GM19351 (cell line): ENCODE data around the gene SLC5A2.
"Not testable (repeated sequence)": the region's sequence is repeated elsewhere in the genome, so short reads cannot be mapped to it uniquely, and the experiment has no call there.

ENCODE experiments used
- ATAC-seq: cut with Tn5 transposase; IDR thresholded peaks from one replicate; pipeline ENCODE4 v1.9.1; 2021; ENCODE audit warnings: mild to moderate bottlenecking, moderate library complexity; ENCODE audit not compliant: unreplicated experiment

Gene SLC5A2

DNA sequence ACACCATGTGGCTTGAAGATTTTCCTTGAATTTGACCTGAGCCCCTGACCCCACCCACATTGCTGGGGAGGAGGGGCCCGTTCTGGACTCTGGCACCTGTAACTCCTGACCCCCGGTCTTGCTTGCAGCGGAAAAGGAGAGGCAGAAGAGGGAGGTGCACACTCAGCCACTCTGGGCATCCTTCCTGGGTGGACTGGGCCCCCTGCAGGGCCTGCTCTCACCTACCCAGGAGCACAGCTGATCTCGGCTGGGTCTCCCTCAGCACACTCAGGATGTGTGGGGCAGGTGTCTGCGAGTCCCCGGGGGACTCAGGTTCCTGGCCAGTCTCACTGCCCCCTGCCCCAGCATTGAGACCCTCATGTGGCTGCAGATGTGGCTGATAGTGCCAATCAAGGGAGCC lies 40.8 kb downstream of the SLC5A2 start:
- not testable (repeated sequence) for ATAC-seq

GRCh38 chr16:31525113-31525512 lies 42.2 kb downstream of the SLC5A2 start:
- no peak for ATAC-seq

DNA sequence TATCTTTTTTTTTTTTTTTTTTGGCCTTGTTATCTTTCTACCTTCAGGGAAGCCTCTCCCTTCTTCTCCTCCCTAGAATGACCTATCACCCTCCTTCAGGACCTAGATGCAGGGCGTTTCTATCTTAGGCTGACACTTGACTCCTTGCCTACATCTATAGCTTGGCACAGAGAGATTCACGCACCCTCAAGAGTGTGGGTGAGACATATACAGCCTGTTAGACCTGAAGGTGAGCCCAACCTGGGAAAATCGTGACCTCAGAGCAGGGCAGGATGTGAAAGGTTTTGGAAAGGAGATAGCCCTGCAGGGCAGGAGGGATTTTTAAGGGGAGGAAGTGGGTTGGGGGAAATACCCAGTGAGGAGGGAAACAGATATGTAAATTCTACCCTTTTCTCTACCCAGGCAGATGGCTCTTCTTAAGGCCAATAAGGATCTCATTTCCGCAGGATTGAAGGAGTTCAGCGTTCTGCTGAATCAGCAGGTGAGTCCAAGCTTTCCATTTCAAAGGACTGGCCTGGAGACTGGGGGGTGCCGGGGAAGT lies 44.9 kb downstream of the SLC5A2 start, which contains the start of gene AHSP:
Gene AHSP, plus strand, starts transcription at position 167 of the 541 bp plus-strand sequence. Its CDS starts 240 bp downstream, at position 407.
- ATAC-seq: no peak

DNA sequence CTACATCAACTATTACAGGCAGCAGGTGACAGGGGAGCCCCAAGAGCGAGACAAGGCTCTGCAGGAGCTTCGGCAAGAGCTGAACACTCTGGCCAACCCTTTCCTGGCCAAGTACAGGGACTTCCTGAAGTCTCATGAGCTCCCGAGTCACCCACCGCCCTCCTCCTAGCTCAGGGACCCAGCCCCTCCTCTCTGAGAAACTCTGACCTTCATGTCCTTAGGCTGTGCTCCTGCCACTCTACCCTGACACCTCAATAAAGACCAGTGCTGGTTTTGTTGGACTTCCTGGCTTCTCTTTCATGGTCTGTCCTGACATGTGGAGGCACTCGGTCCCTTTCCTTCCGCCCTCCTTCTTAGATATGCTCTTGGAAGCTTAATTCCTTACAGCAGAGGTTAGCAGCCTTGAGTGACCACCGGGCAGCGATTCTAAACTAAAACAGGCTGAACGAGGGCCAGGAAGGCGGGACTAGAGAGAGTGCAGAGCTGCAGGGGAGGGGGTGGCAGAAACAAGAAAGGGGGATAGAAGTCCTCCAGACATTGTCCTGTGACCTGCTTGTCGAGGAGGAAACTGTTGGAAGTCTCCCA lies 45.7 kb downstream of the SLC5A2 start:
- no peak for ATAC-seq

DNA sequence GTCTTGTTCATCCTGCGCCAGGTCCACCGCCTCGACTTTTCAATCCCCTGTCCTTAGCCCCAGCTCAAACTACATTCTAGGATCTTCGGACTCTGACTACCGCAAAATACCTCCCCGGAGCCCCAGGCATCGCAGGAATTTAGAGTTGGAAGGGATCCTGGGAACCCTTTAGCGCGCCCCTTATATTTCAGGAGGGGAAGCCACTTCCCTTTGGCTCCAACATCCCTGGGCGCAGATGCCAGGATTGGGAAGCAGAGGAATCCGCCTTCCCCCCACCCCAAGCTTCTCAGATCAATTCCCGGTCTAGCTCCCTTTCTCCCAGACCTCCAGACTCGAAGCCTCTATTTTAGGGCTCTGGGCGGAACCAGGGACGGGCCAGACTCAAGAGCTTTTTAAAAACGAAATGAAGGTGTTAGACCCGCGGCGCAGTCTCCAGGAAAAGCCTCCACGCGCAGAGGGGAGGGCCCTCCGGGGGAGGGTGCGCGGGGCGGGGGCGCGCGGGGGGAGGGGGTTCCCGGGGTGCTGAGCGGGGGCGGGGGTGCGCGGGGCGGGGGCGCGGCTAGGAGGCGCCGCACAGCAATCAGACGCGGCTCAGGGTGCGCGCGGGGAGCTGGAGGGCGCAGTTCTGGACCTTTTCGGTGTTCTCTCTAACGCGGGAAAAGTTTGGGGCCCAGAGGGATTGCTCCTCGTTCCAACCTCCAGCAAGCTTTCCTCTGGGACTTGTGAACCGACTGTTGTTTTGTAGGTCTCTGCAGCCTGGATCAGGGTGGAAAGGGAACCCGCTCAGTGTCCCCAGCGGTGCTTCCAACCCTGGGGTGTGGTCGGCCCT lies 46.4 kb downstream of the SLC5A2 start:
- ATAC-seq: no peak

- no peak for ATAC-seq
Measured at GRCh38 chr16:31529937-31530312, 47.0 kb downstream of the SLC5A2 start.

GRCh38 chr16:31530405-31530804 lies 47.5 kb downstream of the SLC5A2 start:
- no peak for ATAC-seq

DNA sequence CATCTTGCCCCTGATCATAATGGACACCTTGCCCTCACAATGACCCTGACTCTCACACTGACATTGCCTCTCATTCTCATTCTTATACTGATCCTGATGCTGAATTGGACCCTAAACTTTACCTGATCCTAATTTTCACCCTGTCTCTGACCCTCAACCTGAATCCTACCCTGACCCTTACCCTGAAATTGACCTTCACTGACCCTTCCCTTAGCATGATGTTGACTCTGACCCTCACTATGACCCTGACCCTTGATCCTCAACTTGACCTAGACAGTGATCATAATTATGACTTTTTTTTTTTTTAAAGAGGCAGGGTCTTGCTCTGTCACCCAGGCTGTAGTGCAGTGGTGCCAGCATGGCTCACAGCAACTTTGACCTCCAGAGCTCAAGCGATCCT lies 48.2 kb downstream of the SLC5A2 start:
- no peak for ATAC-seq

GRCh38 chr16:31532120-31532519 lies 49.2 kb downstream of the SLC5A2 start:
- ATAC-seq: no peak

DNA sequence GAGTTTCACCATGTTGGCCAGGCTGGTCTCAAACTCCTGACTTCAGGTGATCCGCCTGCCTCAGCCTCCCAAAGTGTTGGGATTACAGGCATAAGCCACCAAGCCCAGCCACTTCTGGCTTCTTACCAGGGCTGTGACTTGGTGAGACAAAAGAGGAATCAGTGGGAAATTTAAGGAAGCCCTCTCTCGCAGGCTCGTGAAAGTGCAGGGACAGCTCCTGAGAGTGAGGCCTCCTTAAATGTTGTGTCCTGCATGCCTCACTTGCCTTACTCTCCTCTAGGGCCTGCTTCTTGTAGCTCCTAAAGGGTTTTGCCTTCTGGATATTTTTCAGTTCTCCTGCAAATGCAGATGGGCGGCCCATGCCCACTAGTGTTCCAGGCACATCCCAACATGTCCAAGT lies 50.0 kb downstream of the SLC5A2 start:
- no peak for ATAC-seq

DNA sequence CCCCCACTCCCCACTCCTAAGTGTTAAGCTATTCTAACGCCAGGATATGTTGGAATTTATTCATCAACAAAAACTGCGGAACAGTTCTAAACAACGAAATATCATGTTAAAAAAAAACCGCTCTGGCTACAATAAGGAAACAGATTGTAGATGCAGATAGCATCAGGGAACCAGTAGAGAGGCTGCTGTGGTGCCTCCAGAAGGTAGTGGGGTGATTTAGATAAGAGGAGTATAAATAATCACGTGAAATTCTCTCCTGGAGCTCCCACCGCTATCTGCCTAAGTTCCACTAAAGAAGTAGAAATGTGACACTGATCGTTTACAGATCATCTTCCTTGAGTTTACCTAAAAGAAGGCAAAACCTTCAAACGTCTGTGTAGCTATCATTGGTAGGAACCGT lies 52.8 kb downstream of the SLC5A2 start:
- ATAC-seq: no peak

GRCh38 chr16:31536804-31537361 lies 54.0 kb downstream of the SLC5A2 start:
- no peak for ATAC-seq

DNA sequence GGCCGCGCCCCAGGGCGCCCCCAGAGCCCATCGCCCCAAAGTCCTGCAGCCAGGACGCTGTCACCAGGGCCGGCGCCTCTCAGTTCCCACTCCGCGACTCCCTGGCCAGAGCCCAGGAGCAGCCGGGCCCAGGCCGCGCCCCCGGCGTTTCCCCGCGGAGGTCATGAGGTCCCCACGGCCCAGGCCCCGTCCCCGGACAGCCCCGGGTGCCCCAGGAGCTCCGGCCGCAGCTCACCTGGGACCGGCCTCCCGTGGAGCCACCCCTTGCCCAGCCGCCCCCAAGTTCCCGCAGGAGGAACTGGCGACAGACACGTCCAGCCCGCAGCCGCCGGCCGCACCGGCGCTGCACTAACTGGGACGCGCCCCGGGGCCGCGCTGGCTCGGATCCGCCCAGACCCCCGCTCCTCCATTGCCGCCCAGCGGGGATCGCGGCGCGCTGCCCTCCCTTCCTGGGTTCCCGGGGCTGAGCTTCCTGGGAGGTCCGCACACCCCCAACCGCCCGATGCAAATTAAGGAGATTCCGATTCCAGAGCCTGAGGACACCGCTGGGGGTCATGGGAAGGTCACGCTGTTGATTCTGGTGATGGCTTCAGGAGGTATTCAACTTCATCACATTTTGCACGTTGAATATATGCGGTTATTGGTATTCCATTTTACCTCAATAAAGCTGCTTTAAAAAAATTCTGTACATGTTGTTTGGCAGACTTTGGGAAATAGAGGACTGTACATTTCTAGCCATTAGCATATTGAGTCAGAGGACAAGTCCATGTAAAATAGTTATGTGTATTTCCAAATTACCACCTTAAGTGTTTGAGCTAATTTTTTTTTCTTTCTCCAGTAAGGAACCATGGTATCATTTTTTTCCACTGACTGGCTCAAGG lies 54.7 kb downstream of the SLC5A2 start:
- ATAC-seq: no peak

DNA sequence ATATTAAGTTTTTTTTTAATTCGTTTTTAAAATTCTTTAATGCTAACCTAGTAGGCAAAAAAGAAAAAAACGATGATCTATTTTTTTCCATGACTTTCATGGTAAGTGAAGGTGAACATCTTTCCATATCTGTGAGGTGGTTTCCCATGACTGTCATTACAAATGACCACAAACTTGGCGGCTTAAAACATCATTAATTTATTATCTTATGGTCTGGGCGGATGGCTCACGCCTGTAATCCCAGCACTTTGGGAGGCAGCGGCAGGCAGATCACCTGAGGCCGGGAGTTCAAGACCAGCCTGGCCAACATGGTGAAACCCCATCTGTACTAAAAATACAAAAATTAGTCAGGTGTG lies 55.3 kb downstream of the SLC5A2 start:
- not testable (repeated sequence) for ATAC-seq

- ATAC-seq: not testable (repeated sequence)
Measured at GRCh38 chr16:31539762-31540161, 56.8 kb downstream of the SLC5A2 start.
